ENCODE results near the gene CASS4.
A peak's percentile ranks its signal among the peaks of the same experiment; 100 is the strongest.
"Not testable (repeated sequence)": the region's sequence is repeated elsewhere in the genome, so short reads cannot be mapped to it uniquely, and the experiment has no call there.

CASS4 gene

GRCh38 chr20:56392132-56392880 is 19.8 kb upstream of the CASS4 start, which contains the start of the genes AURKA and CSTF1:
Gene AURKA (minus strand): TSS chr20:56392215. CDS start chr20:56388197, 4,018 bp downstream.
Gene CSTF1 (plus strand): TSS chr20:56392645. CDS start chr20:56395553, 2,908 bp downstream.
- DNase-seq = peak; percentile 99

- DNase-seq = no peak
Measured at GRCh38 chr20:56392881-56393482, 19.1 kb upstream of the CASS4 start.

GRCh38 chr20:56393653-56394052 is 18.4 kb upstream of the CASS4 start:
- DNase-seq = no peak

GRCh38 chr20:56395166-56395565 is 16.9 kb upstream of the CASS4 start:
- no peak for DNase-seq

GRCh38 chr20:56400001-56400640 is 11.9 kb upstream of the CASS4 start:
- no peak for DNase-seq

DNA sequence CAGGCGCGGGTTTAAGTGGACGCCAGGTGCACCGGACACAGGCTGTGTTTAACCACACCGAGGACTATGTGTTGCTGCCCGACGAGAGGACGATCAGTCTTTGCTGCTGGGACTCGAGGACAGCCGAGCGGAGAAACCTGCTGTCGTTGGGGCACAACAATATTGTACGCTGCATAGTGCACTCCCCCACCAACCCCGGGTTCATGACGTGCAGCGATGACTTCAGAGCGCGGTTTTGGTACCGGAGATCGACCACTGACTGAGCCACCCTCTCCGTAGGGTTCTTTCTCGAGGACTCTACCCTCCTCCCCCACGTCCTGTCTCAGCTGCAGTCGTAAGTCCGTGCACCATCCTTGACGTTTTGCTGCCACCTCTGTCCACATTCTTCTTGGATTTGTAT is 8.6 kb upstream of the CASS4 start:
- DNase-seq = no peak

DNA sequence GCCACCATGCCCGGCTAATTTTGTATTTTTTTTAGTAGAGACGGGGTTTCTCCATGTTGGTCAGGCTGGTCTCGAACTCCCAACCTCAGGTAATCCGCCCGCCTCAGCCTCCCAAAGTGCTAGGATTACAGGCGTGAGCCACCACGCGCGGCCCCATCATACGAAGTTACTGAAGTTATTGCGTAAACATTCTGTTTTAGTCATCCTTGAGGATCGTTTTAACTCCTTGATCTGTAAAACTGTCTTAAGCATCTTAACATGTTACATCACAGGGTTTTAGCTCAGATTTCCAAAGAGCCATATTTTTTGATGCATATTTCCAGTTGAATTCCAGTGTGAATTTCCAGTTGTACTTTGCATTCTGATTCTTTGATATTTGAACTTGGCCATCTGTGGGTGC is 6.7 kb upstream of the CASS4 start:
- DNase-seq = not testable (repeated sequence)

DNA sequence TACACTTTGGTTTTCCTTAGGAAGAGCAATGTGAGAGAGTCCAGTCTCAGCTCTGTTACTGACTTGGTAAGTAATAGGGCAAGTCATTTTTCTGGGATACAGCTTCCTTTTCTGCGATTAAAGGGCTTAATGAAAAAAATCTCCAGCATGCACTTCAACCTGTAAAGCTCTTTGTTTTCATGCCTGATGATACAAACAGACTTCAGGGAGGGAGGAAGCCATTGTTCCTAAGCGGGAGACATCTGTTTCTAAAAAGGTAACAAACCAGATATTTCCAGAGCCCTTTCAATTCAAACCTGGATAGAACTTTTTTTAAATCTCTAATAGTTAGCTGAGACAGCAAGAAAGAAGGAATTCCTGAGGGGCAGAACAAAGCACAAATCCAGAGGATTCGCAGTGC is 5.2 kb upstream of the CASS4 start:
- DNase-seq = no peak

DNA sequence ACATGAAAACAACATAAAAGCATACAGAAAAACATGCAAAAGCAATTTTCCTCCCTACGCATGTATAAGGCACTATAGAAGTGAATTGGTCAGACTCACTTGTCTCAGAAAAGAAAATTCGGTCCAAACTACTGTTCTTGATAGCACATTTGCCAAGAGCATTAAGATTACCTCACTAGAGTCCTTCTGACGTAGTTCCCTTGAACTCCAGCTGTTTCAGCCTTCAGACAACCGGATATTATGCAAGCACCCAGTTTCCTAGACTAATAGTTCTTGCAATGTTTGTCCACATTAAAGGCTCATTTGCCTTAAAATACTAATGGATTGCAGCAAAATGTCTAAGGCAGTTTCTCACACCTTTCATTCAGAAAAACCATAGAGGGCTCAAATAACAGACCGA is 2.5 kb upstream of the CASS4 start:
- DNase-seq = no peak

DNA sequence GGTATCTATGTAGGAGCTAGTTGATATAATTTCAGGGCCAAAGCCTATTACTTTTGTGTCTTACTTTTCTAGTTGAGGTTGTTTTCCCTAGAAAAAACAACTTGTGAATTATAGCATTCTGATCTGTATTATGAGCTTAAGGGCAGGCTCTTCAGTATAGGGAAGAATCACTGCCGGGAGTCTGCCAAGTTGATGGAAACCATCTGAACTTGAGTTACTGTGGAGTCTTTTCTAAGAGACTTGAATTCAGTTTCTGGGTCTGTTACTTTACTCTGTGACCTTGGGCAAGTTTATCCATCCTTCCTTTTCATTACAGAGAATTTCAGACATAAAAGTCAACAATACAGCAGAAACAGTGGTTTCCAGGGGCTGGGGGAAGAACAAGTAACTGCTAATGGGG is 2.1 kb upstream of the CASS4 start:
- no peak for DNase-seq

- not testable (repeated sequence) for DNase-seq
Measured at GRCh38 chr20:56411287-56411686, 773 bp upstream of the CASS4 start.

DNA sequence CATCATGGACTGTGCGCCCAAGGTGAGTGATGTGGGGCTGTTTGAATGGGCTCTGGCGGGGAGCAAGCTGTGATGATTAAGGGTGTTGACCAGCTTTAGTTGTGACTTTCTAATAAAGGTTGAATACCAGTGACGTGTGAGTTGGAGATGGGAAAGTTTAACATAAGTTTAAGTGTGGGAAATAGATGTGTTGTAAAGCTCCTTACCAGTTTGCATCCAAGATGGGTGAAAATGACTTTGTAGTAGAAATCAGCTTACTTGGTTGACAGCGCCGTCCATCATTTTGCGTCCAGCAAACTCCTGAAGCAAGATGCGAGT is 372 bp downstream of the CASS4 start:
- no peak for DNase-seq

DNA sequence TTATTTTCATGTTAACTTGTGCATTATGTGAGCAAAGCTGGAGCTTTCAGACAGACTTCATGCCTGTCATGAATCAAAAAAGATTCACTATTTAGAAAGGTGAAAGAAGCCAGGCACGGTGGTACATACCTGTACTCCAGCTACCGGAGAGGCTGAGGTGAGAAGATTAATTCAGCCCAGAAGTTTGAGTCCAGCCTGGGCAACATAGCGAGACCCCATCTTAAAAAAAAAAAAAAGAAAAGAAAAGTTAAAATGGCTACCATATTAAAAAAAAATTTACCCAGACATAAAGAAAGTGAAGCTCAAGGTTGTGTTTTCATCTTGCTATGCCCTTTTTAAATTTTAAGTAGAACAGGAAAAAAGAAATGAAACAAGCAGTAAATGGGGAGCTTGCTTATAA is 889 bp downstream of the CASS4 start:
- no peak for DNase-seq

DNA sequence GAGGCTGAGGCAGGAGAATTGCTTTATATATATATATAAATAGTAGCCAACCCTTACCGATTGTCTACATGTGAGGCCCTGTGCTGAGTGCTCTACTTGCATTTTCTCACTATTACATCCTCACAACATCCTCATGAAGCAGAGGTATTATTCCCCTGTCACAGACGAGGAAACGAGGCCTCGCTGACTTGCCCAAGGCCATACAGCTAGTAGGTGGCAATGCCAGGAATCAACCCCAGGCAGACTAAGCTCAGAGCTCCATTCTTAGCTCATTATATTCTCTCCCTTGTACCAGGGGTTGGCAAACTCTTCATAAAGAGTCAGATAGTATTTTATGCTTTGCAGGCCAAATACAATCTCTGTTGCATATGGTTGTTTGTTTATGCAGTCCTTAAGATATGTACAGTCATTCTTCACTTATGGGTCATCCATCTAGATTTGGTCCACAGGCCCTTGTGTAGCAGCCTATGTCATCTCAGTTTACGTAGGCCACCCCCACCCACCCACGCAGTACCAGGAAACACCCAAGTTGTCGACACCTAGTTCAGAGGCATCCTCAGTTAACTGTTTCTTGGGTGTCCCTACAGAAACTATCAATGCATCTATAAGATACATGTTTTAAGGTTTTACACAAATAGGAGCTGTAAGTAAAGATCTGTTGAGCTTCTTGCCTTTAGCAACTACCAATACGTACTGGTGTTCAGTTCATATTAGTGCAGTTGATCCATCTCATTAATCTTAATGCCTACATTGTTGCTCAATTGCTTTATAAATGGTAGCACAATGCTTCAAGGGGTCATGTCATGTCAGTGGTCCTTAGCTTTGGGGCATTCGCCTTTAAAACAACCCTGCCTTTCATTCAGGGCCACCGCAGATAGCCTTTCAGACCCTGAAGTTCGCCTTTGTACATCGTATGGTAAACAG is 3.0 kb downstream of the CASS4 start:
- no peak for DNase-seq

GRCh38 chr20:56417402-56417801 is 5.3 kb downstream of the CASS4 start:
- no peak for DNase-seq

DNA sequence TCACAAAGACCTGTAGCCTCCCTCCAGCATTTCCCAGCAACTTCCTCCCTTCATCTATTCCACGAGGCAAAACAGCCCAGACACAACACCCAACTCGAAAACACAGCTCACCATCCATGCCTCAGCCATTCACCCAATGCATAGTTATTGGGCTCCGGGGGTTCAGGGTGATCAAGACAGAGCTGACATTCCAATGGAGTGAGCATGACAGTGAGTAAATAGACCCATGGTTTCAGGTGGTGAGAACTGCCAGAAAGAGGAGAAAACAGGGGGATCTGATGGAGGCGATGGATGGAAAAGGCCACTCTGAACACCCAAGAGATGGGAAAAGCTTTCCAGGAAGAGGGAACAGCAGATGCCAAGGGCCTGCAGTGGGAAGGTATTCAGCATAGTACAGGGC is 5.9 kb downstream of the CASS4 start:
- DNase-seq = no peak

- no peak for DNase-seq
Measured at GRCh38 chr20:56418385-56418861, 6.4 kb downstream of the CASS4 start.

GRCh38 chr20:56420028-56420427 is 8.0 kb downstream of the CASS4 start:
- no peak for DNase-seq

GRCh38 chr20:56420940-56421688 is 9.1 kb downstream of the CASS4 start:
- DNase-seq = no peak

DNA sequence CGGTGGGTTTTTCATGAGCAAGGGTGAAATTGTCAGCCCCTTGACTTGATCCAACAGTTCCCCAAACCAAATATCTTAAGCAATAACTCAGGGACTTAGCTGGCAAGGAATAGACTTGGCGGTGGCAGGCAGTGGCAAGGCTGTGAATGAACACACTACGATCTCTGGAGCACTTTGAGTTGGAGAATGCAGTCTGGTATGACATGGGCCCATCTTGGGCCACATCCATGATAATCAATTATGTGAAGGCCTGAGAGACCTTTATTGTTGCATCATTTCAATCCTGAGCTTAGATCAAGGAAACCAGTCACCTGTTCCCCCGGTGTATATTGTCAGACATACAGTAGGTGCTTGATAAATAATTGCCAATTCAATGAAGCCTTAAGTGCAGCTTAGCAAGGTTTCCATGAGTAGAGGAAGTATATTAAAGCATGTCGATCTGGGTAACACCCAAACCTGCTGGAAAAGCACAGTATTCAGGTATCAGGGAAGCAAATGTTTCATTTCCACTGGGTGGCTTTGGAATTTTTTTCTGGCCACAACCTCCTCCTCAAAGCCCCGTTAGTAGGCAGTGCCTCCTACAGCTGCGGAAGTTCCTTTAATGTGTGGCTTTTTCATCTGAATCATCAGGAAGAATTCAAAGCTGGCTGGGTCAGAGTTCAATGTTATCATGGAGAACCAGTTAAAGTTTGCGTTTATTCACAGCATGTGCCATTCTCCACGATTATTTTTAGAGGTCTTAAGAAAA is 10.2 kb downstream of the CASS4 start:
- DNase-seq = no peak

DNA sequence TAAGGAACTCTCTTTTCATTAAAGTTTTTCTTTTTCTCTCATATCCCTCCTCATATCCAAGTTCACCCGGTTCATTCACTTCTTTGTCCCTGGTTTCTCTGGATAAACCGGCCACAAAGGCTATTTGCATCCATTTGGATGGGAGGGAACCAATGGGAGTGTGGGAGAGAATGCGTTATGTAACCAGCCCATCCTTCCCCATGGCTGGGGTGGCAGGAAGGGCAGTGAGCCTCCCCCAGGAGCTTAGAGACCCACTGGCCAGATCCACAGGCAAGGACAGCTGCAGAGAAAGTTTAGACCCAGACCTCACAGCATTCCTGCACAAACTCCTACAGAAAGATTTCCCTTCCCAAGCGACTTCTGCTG is 10.7 kb downstream of the CASS4 start:
- DNase-seq = no peak

GRCh38 chr20:56423211-56423610 is 11.2 kb downstream of the CASS4 start:
- no peak for DNase-seq

Measured in right forelimb (tissue), 1 donor.